Measurements from ENCODE around the gene SLC6A15.

DNA sequence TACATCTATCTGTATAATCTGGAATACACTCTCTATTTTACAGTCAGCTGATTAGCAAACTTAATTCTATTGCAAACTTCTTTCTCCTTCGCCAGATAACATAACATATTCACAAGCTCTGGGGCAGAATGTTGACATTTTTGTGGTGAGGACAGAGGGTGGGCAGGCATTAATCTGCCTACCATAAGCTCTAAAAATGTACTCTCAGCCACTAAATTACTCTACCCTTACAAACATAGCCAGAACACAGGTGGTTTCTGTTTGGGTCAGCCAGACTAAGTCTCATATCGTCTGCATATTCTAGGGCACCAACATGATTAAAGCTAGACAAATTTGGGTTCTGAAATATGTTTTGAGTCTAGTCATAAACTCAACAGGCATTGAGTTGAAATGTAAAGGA is 90.1 kb downstream of the SLC6A15 start:
- TF ChIP-seq ELF4 (IDR thresholded peaks at IDR 0.05): no peak
- no peak for TF ChIP-seq HDGF (IDR thresholded peaks at IDR 0.05; ENCODE audit: borderline replicate concordance)
- no peak for TF ChIP-seq CTBP1 (IDR thresholded peaks at IDR 0.05; ENCODE audit: borderline replicate concordance)
- no peak for TF ChIP-seq FOXM1 (IDR thresholded peaks at IDR 0.05; ENCODE audit: borderline replicate concordance)
- no peak for TF ChIP-seq NFRKB (IDR thresholded peaks at IDR 0.05)
- TF ChIP-seq SP1 (IDR thresholded peaks at IDR 0.05): no peak

Data from HEK293T (cell line).